ENCODE measurements around the gene GABRR3.

Gene GABRR3

DNA sequence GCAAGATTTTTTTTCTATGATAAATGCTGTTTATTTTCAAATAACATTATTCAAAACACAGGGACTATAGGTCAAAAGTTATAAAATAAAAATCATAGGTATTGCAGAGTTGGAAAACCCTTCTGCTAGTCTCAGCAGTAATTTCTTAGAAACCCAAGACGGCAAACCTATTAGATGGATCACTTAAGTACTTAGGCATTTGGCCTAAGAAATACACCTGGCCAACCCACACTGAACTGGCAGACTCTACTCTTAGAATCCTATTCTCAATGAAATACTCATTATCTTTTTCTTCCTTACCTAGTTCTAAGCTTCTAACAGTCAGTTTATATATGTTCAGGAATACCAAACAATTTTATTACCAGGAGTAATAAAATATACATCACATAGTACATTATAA lies 32.4 kb downstream of the GABRR3 start:
- TF ChIP-seq, protein P1, sequence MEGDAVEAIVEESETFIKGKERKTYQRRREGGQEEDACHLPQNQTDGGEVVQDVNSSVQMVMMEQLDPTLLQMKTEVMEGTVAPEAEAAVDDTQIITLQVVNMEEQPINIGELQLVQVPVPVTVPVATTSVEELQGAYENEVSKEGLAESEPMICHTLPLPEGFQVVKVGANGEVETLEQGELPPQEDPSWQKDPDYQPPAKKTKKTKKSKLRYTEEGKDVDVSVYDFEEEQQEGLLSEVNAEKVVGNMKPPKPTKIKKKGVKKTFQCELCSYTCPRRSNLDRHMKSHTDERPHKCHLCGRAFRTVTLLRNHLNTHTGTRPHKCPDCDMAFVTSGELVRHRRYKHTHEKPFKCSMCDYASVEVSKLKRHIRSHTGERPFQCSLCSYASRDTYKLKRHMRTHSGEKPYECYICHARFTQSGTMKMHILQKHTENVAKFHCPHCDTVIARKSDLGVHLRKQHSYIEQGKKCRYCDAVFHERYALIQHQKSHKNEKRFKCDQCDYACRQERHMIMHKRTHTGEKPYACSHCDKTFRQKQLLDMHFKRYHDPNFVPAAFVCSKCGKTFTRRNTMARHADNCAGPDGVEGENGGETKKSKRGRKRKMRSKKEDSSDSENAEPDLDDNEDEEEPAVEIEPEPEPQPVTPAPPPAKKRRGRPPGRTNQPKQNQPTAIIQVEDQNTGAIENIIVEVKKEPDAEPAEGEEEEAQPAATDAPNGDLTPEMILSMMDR (IDR thresholded peaks at IDR 0.05; ENCODE audit: insufficient read depth, low read depth, low read length, missing control alignments), result no peak
- DNase-seq (ENCODE audit: low read depth), result no peak
- H3K4me3 ChIP-seq (ENCODE audit: low read depth, low read length), result no peak overlapping the region

DNA sequence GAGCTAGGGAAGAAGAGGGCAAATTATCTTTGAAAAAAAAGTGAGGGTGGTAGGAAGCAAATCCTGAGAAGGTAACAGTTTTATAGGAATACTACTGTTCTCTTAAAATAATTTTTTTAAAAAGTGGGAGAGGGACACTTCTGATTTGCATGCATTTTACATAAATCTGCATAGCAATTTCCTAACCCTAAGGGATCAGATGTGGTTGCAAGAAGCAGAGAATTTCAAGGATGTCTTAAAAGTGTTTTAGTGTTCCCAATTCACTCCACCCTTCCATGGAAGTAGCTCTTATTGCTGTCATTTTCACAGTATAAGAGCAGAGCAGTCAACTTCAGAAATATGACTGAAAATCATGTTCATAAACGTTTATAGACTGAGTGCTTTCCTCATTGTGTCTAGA lies 35.1 kb downstream of the GABRR3 start:
- DNase-seq (ENCODE audit: low read depth), result no peak
- TF ChIP-seq, protein P1 (IDR thresholded peaks at IDR 0.05; ENCODE audit: insufficient read depth, low read depth, low read length, missing control alignments), result no peak
- no peak overlapping the region for H3K4me3 ChIP-seq (ENCODE audit: low read depth, low read length)

DNA sequence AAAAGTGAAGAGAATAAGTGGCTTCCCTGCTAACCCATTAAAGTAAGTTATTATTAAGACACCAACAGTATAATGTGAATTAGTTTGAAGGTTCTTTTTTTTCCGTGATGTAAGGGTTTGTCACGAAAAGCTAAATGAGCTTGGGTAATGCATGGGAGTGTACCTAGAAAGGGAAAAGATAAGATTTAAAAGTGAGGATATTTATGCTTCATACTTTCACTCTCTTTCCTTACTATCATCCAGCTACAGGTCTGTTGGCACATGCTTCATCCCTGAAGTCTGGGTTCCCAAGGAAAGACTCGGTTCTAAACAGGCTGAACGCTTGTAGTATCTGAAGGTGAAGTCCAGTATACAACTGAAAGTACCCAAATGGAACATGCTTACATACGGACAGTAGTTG lies 36.0 kb downstream of the GABRR3 start:
- TF ChIP-seq, protein P1 (IDR thresholded peaks at IDR 0.05; ENCODE audit: insufficient read depth, low read depth, low read length, missing control alignments), result no peak
- H3K4me3 ChIP-seq (ENCODE audit: low read depth, low read length), result no peak overlapping the region
- no peak for DNase-seq (ENCODE audit: low read depth)

DNA sequence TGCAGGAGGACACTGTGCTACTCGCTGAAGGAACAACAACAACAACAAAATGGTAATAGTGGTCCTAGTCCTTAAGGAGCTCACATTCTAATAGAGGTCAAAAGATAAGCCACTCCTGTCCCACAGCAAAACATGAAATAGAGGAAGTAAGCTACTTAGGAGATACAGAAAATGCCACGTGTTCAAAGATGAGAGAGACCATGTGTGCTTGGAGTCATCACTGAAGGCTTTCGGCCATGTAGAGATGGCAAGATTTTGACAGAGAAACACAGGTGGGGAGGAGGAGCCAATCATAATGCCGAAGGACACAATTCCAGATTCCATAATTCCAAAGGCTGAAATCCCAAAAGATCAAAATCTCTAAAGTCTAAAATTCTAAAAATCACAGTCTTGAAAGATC lies 38.1 kb downstream of the GABRR3 start:
- TF ChIP-seq, protein P1 (IDR thresholded peaks at IDR 0.05; ENCODE audit: insufficient read depth, low read depth, low read length, missing control alignments), result no peak
- no peak for DNase-seq (ENCODE audit: low read depth)
- H3K4me3 ChIP-seq (ENCODE audit: low read depth, low read length), result no peak overlapping the region

DNA sequence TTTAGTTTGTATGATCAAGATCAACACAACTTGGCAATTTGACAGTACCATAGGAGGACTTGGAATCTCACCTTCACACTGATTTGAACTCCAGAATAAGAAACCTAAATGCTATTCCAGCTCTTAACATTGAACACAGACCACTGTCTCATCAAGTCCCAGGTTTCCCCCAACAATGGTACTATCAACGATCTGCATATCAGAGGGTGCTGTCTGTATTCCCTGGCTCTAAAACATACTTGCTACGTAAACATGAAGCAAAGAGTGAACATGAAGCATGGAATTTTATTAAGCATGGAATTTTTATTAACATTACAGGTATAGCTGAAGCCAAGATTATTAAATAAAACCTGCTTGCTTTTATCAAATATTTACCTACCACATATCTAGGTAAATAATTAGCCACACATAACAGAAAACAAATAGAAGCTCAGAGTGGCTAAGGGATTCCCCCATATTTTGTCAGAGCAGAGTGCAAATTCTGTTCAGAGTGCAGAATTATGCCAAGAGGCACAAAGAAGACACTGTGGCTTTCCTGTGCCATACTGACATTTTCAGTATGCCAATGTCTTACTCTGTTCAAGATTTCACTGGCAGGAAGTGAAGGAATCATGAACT lies 40.7 kb downstream of the GABRR3 start:
- no peak for DNase-seq (ENCODE audit: low read depth)
- TF ChIP-seq, protein P1 (IDR thresholded peaks at IDR 0.05; ENCODE audit: insufficient read depth, low read depth, low read length, missing control alignments), result no peak
- H3K4me3 ChIP-seq (ENCODE audit: low read depth, low read length), result no peak overlapping the region

DNA sequence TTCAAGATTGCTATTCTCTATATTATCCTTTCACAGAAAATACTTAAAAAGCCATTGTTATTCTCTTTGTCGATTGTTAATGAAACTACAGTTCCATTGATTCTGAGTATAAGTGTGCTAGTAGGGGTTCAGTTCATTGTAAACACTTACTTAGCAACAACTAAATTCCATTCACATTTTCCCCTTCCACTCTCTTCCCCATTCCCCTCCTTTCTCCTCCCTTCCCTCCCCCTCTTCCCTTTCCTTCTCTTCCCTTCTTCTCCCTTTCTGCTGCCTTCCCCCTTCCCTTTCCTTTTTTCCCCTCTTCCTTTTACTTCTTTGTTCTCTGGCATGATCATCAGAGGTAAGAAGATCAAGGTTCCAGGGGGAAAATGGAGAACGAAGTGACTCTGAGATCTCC lies 41.6 kb downstream of the GABRR3 start:
- no peak for DNase-seq (ENCODE audit: low read depth)
- no peak overlapping the region for H3K4me3 ChIP-seq (ENCODE audit: low read depth, low read length)
- TF ChIP-seq, protein P1 (IDR thresholded peaks at IDR 0.05; ENCODE audit: insufficient read depth, low read depth, low read length, missing control alignments), result no peak

DNA sequence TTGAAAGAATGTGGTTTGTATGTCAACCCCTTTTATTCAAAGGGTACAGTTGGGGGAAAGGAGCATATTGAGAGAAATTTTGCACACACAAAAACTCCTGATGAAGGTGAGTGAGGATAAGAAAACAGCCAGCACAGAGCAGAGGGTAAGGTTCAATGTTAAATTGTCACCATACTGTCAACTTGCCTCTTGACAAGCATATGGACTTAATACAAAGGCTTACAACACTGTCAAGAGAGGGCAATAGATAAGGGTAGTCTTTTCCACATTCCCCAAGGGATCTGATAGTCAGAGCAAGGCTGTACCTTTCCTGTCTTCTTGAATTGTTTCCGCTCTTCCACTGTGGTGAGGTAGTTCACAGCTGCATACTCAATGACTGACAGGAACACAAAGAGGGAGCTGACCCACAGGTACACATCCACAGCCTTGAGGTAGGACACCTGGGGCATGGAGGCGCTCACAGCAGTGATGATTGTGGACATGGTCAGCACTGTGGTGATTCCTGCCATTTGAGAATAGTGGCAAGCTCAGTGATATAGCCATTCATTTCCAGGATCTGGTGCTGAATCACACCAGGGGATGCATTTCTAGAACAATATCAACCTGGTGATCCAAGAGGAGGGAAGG lies 42.5 kb downstream of the GABRR3 start:
- no peak for DNase-seq (ENCODE audit: low read depth)
- no peak overlapping the region for H3K4me3 ChIP-seq (ENCODE audit: low read depth, low read length)
- TF ChIP-seq, protein P1 (IDR thresholded peaks at IDR 0.05; ENCODE audit: insufficient read depth, low read depth, low read length, missing control alignments), result no peak
